GM19043 (cell line): ENCODE measurements around the gene CTXN1.
"Not testable (repeated sequence)": the region's sequence is repeated elsewhere in the genome, so short reads cannot be mapped to it uniquely, and the experiment has no call there.

ENCODE experiments used
- ATAC-seq: cut with Tn5 transposase; IDR thresholded peaks from one replicate; pipeline ENCODE4 v1.9.1; 2021; ENCODE audit warnings: low read depth; ENCODE audit not compliant: unreplicated experiment

Gene CTXN1

GRCh38 chr19:7926021-7926726, at the start of gene CTXN1:
Gene CTXN1, minus strand, starts transcription at chr19:7926135. Its CDS starts 597 bp downstream, at chr19:7925538.
- ATAC-seq = no peak

- ATAC-seq = no peak
Observed at GRCh38 chr19:7975037-7975436, 49.1 kb upstream of the CTXN1 start.

GRCh38 chr19:7973883-7974282, 47.9 kb upstream of the CTXN1 start:
- no peak for ATAC-seq

GRCh38 chr19:7971553-7972520, 45.9 kb upstream of the CTXN1 start:
- no peak for ATAC-seq

- ATAC-seq = no peak
Observed at GRCh38 chr19:7970716-7971448, 44.9 kb upstream of the CTXN1 start.

- no peak for ATAC-seq
Observed at GRCh38 chr19:7969555-7969939, 43.6 kb upstream of the CTXN1 start.

GRCh38 chr19:7968796-7969554, 43.0 kb upstream of the CTXN1 start:
- ATAC-seq = no peak

- no peak for ATAC-seq
Observed at GRCh38 chr19:7968008-7968795, 42.3 kb upstream of the CTXN1 start.

GRCh38 chr19:7965921-7966665, 40.2 kb upstream of the CTXN1 start:
- ATAC-seq = no peak

- ATAC-seq = no peak
Observed at GRCh38 chr19:7965259-7965841, 39.4 kb upstream of the CTXN1 start.

- no peak for ATAC-seq
Observed at GRCh38 chr19:7963566-7963965, 37.6 kb upstream of the CTXN1 start.

- ATAC-seq = no peak
Observed at GRCh38 chr19:7962644-7963268, 36.8 kb upstream of the CTXN1 start.

GRCh38 chr19:7961920-7962626, 36.1 kb upstream of the CTXN1 start:
- ATAC-seq = no peak

- ATAC-seq = not testable (repeated sequence)
Observed at GRCh38 chr19:7961082-7961481, 35.1 kb upstream of the CTXN1 start.

- no peak for ATAC-seq
Observed at GRCh38 chr19:7959211-7959610, 33.3 kb upstream of the CTXN1 start.

- no peak for ATAC-seq
Observed at GRCh38 chr19:7955696-7956095, 29.8 kb upstream of the CTXN1 start.

GRCh38 chr19:7953576-7953975, 27.6 kb upstream of the CTXN1 start:
- ATAC-seq = no peak
